IPS-NIHi11 (cell line): Measurements from ENCODE around the gene UNC50.
"Not testable (repeated sequence)": the region's sequence is repeated elsewhere in the genome, so short reads cannot be mapped to it uniquely, and the experiment has no call there.

ENCODE experiments used
- DNase-seq: peaks from one replicate; pipeline ENCODE4 v3.0.0; 2012; ENCODE audit warnings: mixed read lengths, low spot score

UNC50 gene

DNA sequence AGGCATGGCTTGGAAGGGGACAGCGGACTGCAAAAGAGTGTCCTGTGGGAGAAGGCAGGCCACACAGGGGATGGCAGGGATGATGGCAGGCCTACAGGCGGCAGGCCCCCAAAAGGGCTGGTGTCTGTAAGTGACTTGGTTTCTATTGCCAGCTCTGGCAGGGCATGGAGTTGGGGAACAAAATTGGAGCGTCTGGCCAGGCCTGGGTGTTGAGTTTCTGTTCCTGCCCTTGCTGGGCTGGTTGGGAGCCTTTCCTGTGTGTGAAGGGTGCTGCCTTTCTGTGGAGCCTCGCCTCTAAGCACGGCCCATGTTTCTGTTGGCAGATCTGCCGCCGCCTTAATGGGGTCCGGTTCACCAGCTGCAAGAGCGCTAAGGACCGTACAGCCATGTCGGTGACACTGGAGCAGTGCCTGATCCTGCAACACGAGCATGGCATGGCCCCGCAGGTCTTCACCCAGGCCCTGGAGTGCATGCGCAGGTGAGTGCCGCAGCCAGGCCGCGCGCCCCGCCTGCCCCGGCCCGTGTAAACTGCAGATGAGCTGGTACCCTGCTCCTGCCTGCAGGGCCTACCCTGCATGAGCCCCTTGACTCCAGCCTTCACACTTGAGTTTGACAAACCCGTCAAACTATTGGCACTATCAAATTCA, 31.6 kb upstream of the UNC50 start:
- no peak for DNase-seq

DNA sequence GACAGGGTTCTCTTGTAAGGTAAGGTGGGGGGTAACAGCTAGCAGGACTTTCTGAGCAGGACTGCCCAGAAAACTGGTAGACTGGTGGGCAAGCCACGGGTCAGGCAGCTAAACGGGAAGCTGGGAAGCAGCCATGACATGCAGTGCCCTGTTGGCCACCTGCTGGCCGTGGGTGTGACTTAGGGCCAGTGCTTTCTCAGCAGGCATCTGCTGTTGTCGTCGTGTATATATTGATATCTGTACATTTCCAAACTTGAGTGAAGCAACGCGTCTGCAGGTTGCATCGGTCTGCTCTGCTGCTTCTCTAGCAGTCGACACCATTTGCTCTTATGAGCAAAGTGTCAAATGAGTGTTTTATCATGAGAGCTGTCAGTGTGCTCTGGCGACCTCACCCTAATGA, 31.1 kb upstream of the UNC50 start:
- no peak for DNase-seq

DNA sequence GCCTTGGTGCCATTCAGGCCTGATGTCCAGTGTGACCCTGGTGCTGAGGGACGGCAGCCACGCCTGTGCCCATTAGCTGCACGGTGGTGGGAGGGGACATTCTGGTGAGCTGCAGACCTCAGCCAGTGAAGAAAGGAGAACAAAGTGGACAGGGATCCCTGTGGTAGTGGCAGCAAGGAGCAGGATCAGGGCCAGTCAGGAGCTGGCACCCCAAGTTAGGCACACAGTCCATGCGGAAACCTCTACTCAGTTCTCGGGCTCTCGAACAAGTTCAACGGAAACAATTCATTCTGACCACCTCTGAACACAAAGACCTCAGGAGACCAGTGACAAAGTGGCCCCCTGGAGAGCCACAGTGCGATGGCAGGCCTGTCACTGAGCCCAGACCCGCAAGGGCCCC, 30.2 kb upstream of the UNC50 start:
- no peak for DNase-seq

DNA sequence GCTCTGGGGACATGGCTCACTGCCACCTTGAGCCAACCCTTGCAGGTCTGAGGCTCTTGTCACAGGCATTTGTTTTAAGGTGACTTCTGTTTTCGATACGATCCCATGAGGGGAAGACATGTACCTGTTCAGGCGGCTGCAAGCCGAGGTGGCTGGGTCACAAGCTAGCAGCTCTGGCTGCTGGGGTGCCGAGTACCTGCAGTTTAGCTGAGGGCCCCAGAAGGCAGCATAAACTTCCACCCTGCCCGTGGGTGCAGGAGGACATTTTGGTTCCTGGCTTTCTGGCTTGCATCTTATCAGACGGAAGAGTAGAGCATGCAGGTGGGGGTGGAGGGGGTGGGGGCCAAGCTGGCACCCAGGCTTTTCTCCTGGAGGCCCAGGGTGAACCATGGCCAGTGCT, 28.5 kb upstream of the UNC50 start:
- no peak for DNase-seq

DNA sequence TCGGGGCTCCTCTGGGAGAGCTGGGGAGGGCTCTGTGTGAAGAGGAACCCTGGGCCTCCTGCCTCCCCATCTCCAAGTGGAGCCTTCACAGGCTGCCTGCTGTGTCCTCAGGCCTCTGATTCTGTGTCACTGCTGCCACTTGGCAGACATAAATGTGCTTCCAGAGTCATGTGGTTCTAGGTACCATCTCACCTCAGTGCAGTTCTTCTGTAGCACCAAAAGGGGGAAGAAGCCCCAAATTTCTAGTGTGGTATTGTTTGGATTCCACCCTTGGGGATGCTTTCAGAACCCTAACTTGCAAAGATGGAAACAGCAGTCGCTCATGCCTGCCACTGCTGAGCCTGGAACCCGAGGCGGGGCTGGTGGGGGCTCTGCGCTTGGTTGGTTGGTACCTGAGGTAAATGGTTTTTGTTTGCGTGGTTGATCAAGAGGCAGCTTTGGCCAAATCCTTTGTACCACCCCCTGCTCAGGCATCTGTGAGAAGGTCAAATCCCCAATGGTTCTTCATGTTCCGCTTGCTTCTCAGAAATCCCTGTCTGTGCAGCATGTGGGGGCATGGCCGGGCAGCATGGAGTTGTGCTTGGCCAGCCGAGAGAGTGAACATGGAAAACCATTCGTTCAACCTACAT, 27.6 kb upstream of the UNC50 start:
- no peak for DNase-seq

DNA sequence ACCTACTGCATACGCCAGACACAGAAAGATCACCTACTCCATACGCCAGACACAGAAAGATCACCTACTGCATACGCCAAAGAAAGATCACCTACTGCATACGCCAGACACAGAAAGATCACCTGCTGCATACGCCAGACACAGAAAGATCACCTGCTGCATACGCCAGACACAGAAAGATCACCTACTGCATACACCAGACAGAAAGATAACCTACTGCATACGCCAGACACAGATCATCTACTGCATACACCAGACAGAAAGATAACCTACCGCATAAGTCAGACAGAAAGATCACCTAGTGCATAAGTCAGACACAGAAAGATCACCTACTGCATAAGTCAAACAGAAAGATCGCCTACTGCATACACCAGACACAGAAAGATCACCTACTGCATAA, 25.9 kb upstream of the UNC50 start:
- no peak for DNase-seq

DNA sequence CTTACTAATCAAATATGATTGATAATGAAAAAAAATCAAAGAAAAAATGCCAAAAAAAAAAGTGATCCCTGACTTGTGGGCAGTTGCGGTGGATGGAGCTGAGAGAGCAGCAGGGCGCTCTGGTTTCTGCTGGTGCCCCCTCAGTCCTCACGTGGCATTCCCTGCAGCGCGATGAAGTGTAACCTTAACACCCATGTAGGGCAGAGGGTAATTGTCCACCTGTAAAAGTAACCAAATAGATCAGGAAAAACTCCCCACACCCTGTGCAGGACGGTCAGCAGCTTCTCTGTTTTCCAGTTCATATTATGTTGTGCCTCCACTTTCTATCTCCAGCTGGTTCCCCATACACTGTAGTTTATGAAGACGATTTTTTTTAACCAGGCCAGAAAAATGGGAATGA, 25.1 kb upstream of the UNC50 start:
- DNase-seq, result no peak

DNA sequence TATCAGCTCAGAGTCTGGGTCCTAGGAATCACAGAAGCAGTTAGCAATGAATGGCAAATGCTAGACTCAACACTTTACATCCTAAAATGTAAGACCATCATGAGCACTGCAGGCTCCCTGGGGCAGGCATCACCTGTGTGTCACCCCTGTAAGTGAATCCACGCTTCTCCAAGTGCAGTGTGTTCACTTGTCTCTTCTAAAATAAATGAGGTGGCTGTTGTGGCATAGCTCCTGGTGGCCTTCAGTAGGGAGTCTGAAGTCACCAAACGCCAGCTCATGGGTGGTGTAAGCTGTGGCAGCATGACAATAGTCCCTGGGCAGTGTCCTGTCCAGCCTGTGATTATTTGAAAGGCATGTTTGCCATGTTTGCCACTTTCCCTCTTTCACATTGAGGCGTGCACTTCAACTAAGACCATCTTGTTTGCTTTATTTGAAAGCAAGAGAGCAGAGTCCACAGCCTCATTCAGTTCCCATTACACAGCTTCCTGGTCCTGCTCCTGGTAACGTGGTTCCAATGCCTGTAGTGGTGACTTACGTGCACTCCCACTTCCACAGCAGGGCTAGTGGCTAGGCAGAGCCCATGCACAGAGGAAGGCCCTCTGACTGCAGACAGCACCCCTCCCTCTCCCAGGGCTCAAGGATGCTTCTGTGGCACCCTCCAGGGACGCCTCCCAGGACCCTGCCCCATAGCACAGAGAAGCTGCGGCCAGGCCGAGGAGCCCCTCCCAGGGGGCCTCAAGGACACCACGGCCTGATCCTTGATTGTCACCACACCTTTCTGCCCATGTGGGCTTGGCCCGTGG, 24.4 kb upstream of the UNC50 start:
- DNase-seq, result no peak

DNA sequence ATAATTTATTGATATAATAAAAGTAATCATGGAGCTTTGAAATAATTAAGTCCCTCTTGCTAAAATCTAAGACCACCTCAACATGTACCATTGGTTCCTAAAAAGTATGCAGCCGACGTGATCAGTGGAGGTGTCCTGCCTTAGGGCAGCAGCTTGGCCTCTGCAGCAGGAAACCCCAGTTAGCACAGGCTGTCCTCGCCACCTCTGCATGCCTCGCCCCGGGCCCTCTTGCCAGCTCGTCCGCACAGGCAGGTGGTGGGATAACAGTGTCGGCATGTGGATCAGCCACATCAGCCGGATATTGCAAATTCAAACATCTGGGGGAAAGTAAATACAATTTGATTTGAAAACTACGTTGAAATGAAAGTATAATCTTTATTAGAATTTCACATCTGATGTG, 23.0 kb upstream of the UNC50 start:
- no peak for DNase-seq

DNA sequence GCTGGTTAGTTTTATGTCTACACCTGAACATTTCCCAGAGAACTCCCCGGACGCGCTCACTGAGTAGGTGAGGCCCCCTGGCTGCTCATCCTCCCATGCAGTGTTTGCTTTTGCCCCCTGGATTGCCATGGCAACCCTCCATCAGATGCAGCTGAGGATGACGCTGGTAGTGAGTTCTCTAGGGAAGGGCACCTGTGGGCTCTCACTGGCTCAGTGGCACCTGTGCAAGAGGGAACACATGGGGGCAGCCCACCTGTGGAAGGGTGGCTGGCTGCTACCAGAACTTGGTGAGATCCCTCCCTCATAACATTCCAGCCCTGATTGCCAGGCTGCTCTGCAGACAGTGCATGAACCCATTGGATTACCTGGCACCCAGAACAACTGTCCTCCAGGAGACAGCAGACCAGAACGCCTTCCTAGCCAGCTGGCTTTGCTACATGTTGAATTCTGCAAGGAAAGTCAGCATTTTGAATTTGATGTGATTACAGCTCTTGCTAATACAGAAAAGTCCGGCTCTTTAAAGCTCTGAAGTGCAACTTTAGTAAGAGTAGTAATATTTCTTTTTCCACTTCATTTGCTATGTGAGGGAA, 21.7 kb upstream of the UNC50 start:
- DNase-seq, result no peak

DNA sequence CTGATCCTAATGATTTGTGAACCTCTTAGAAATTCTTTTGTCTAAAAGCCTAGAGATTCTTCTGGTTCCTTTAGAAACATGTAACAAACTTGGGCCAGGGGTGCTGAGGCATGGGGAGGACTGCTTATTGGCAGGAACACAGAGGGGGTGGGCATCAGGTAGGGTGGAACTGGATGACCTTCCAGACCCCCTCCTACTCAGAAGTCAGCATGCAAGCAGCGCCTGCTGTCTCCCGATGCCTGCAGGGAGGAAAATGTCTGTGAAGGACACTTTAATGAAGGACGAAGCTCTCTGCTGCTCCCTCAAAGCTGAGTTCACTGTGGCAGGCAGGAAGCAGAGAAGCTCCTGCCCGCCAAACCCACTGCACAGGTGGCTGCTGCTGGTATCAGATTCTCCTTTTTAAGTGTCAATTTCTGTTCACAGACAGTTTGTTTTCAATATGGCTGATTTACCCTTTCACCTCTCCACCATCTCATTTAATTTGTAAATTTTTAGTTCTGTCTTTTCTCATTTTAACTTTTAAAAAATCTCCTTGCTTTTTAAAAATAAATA, 19.4 kb upstream of the UNC50 start:
- DNase-seq, result no peak

DNA sequence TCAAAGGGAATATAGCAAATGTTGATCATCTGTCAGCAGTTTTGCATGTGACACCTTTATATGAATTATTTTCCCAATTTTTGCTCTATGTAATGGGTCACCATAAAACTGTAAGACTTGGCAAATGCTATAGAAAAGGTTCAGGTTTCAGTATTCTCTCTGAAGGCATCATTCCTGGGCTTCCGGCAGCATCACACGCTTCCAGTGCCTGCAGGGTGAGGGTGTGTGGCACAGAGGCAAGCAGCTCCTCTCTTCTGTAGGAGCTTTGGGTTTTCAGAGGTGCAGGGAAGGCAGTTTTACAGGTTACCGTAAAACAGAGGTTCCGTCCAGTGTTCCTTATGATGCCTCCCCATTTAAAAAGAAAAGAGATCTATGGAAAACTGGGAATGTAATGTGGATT, 18.9 kb upstream of the UNC50 start:
- DNase-seq, result no peak

DNA sequence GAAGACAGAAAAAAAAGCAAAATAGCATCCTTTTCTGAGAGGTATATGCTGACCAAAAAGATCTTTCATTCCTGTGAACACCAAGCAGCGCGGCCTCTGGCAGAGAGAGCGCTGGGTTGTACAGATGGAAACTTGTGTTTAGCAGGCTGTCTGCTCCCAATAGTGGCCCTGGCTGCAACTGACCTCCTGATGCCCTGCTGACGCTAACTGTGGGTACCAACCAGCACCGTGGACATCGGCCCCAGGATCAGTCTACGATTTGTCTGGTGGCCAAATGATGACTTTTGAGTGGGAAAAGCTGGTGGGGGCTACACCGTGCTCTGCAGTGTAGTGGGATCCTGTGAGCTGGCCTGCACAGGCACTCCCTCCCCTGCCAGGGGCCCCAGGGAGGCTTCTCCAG, 15.8 kb upstream of the UNC50 start:
- DNase-seq, result no peak

DNA sequence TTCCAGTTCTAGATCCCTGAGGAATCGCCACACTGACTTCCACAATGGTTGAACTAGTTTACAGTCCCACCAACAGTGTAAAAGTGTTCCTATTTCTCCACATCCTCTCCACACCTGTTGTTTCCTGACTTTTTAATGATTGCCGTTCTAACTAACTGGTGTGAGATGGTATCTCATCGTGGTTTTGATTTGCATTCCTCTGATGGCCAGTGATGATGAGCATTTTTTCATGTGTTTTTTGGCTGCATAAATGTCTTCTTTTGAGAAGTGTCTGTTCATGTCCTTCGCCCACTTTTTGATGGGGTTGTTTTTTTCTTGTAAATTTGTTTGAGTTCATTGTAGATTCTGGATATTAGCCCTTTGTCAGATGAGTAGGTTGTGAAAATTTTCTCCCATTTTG, 13.7 kb upstream of the UNC50 start:
- not testable (repeated sequence) for DNase-seq

DNA sequence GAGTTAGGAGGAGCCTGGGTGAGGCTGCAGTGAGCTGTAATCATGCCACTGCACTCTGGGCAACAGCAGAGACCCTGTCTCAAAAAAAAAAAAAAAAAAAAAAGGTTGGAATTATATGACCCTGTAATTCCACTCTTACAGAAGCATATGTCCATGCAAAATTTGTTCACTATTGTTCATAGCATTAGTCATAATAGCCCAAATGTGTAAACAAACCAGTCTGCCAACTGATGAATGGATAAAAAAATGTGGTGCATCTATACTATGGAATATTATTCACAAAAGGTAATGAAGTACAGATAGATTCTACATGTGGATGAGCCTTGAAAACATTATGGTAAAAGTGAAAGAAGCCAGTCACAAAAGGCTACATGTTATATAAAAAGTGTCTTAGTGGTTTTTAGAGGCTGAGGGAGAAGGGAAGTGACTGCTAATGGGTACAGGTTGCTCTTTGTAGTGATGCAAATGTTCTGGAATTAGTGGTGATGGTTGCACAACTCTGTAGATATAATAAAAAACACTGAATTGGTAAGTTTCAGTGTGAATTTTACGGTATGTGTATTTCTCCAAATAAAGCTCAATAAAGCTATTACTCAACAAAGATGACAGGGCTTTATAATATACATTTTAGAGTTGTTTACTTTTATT, 9.5 kb upstream of the UNC50 start:
- DNase-seq, result no peak

DNA sequence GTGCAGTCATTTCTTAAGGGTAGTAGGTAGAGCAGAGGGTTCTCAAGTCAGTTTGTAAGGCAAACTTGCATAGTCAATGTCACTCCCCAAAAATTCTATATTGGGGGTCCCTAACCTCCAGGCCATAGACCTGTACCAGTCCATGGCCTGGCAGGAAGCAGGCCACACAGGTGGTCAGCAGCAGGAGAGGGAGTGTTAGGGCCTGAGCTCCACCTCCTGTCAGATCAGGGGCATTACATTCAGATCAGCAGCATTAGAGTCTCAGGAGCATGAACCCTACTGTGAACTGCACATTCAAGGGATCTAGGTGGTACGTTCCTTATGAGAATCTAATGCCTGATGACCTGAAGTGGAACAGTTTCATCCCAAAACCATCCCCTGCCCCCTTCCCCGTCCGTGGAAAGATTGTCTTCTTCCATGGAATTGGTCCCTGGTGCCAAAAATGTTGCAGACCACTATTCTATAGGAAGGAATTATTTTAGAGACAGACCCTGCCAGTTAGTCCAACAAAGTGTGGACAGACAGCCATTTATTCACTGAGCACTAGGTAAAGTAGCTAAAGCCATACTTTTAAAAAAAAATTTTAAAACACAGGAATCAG, 6.8 kb upstream of the UNC50 start:
- peak; percentile 69 for DNase-seq

DNA sequence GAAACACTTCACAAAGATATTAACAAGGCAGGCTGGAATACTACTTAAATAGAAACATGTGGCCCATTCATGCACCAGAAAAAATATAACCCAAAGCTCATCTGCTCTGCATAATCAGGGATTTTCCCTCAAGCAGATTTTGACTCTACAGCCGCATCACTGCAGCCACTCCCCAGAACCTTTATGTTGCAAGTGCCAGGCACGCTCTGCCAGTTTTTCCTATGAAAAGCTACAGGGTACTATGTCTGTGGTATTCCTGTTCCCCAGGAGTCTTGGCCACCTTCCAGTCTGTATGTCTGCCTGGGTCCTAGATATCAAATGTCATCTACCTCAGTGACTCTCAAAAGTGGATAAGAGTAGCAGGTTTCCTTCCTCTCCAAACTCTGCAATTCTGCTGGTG, 3.8 kb upstream of the UNC50 start:
- DNase-seq, result no peak

DNA sequence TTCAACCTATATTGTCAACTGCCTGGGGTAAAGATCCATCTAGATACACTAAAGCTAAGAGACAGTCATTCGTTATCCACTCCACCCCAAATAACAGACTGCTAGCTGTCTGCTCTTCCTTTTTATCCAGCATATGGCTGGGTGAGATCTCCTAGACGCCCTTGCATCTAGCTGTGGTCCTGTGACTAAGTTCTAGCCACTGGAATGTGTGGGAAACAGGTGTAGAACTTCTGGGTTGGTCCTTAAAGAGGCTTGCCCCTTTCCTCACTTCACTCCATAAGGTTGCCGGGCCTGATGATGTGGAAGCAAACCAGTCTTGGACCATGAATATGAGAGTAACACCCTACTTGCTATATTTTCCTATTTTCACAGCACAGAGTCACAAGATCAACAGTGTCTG, 3.3 kb upstream of the UNC50 start:
- DNase-seq, result no peak

DNA sequence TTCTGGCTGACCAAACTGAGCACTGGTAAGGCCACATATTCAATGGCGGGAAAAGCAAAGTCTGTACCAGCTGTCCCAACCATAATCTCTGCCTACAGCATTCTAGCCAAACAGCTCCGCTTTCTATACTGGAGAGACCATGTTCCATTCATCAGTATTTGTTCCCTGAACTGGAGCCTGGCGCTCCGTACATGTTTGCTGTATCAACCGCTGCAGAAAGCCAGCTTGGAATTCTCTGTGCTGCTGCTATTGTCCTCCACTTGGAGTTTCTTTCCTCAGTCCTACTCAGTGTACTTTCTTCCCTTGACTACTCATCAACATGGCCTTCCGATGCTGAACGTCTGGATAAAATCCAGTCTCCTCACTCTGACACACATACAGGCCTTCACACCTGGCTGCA, 2.0 kb upstream of the UNC50 start:
- no peak for DNase-seq

DNA sequence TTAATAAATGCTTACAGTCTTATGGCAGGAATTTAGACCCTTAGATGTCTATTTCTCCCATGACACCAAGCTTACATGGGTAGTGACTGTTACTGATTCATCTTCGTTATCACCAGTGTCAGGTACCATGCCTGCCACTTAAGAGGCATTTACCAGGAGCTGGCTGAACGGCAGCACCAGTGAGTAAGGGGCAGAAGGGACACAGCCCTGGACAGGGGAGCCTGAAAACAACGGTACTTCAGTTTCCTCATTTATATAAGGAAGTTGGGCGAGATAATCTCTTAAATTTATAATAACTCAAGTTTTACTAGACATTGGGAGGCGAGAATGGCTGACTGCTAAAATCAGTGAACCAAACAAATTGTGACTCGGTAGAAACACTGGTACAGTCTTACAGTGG, 1.3 kb upstream of the UNC50 start:
- DNase-seq, result no peak

DNA sequence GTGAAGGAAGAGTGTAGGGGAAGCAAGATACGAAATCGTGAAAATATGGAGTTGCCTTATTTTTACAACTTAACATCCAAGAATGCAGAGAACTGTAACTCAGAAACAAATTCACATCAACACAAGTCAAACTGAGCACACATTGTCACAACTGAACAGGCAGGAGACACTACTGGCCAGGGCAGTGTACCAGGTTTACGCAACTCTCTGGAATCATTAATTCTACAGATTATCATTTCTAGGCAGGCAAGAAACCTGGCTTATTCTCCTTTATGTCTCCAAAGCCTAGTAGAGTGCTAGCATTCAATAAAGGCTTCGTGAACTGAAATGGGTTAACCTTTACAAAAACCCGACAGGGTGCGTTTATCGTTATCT, 661 bp upstream of the UNC50 start:
- no peak for DNase-seq
